AG09319 (cell line): ENCODE measurements around the gene DRG2.

Experiments used
- DNase-seq: peaks from one replicate; pipeline ENCODE4 v3.0.0-alpha.2; 2010; ENCODE audit warnings: low read depth; ENCODE audit errors: extremely low read depth
- CTCF ChIP-seq: IDR thresholded peaks from 2 replicates; pipeline ENCODE4 v1.5.1; 2011; ENCODE audit warnings: low read depth, mild to moderate bottlenecking, inconsistent platforms, low read length, moderate library complexity

DRG2 gene

GRCh38 chr17:18143044-18143936 is 55.5 kb downstream of the DRG2 start:
- peak; percentile 23 for TF ChIP-seq CTCF
- no peak for DNase-seq

- TF ChIP-seq CTCF = no peak
- DNase-seq = no peak
Measured at GRCh38 chr17:18144261-18144660, 56.5 kb downstream of the DRG2 start.

GRCh38 chr17:18144855-18145254 is 57.1 kb downstream of the DRG2 start:
- TF ChIP-seq CTCF = no peak

GRCh38 chr17:18145811-18146210 is 58.1 kb downstream of the DRG2 start:
- no peak for DNase-seq
- no peak for TF ChIP-seq CTCF

More at GRCh38 chr17:18144855-18145254, 57.1 kb downstream of the DRG2 start:
- no peak for DNase-seq

- no peak for DNase-seq
- no peak for TF ChIP-seq CTCF
Measured at GRCh38 chr17:18146259-18146658, 58.5 kb downstream of the DRG2 start.

GRCh38 chr17:18146980-18147379 is 59.2 kb downstream of the DRG2 start:
- no peak for TF ChIP-seq CTCF
- DNase-seq = no peak

GRCh38 chr17:18148586-18148985 is 60.8 kb downstream of the DRG2 start:
- no peak for DNase-seq
- TF ChIP-seq CTCF = no peak
